Measurements from ENCODE around the gene LGSN. TPM values are rescaled to one million over a fixed set of nuclear protein-coding genes. Genes with fewer than 3 reads are reported as not detected.

LGSN gene
- total and polyA plus RNA-seq, 8 donors: 0.04 to 0.52 (median 0.19) TPM; not detected in 3

- Histone ChIP-seq H3K36me3 (no peaks in the 10 kb centered on the region), H3K4me3 (no peak overlapping the region), H3K9me3 (no peaks in the 10 kb centered on the region), H3K27ac (no peak overlapping the region), H3K27me3 (no peaks in the 10 kb centered on the region), H3K4me1 (no peaks in the 10 kb centered on the region)
- intact Hi-C loops (cut with DNase I): no loop called here
- ATAC-seq (no peak), FAIRE-seq (no peak), DNase-seq (no peak)
- 56 to 73% methylated on average over 2 of the region's 2 CpGs for WGBS, 2 donors
- TF ChIP-seq, protein P1, sequence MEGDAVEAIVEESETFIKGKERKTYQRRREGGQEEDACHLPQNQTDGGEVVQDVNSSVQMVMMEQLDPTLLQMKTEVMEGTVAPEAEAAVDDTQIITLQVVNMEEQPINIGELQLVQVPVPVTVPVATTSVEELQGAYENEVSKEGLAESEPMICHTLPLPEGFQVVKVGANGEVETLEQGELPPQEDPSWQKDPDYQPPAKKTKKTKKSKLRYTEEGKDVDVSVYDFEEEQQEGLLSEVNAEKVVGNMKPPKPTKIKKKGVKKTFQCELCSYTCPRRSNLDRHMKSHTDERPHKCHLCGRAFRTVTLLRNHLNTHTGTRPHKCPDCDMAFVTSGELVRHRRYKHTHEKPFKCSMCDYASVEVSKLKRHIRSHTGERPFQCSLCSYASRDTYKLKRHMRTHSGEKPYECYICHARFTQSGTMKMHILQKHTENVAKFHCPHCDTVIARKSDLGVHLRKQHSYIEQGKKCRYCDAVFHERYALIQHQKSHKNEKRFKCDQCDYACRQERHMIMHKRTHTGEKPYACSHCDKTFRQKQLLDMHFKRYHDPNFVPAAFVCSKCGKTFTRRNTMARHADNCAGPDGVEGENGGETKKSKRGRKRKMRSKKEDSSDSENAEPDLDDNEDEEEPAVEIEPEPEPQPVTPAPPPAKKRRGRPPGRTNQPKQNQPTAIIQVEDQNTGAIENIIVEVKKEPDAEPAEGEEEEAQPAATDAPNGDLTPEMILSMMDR (IDR thresholded peaks at IDR 0.05): no peak
These were observed 51.2 kb downstream of the LGSN start for GRCh38 chr6:63268574-63268973.

DNA sequence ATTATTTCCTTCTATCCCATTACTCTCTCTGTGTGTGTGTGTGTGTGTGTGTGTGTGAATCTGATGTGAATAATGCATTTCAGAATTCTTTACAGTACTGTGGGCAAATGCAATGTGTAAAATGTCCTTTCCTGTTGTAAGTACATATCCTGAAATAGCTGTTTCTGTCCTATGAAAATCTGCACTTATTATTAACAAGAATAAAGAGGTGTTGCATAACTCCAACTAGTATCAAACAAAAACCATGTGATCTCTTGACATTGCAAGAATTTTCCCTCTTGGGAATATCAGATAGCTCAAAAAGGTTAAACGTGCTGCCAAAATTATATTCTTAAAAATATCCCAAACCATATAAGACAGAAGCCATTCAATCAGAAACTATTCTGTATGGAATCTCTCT lies 52.0 kb downstream of the LGSN start:
- no peaks in the 10 kb centered on the region for H3K9me3 ChIP-seq
- H3K27ac ChIP-seq: no peak overlapping the region
- intact Hi-C loops (cut with DNase I): no loop called here
- TF ChIP-seq, protein P1 (IDR thresholded peaks at IDR 0.05): no peak
- no peaks in the 10 kb centered on the region for H3K4me1 ChIP-seq
- no peaks in the 10 kb centered on the region for H3K36me3 ChIP-seq
- whole genome bisulfite sequencing, 2 donors: 10 to 13% methylated on average over 1 of the region's 1 CpG
- no peaks in the 10 kb centered on the region for H3K27me3 ChIP-seq
- H3K4me3 ChIP-seq: no peak overlapping the region
- no peak for FAIRE-seq
- DNase-seq: no peak
- ATAC-seq: no peak

GRCh38 chr6:63267046-63267445 lies 52.7 kb downstream of the LGSN start:
- 75 to 82% methylated on average over 4 of the region's 4 CpGs for WGBS, 2 donors
- intact Hi-C loops (cut with DNase I): no loop called here
- Histone ChIP-seq H3K4me1 (no peaks in the 10 kb centered on the region), H3K36me3 (no peaks in the 10 kb centered on the region), H3K27me3 (no peaks in the 10 kb centered on the region), H3K4me3 (no peak overlapping the region), H3K9me3 (no peaks in the 10 kb centered on the region), H3K27ac (no peak overlapping the region)
- TF ChIP-seq, protein P1 (IDR thresholded peaks at IDR 0.05): no peak
- FAIRE-seq (no peak), DNase-seq (no peak), ATAC-seq (no peak)

GRCh38 chr6:63263444-63263843 lies 56.3 kb downstream of the LGSN start:
- WGBS, 2 donors: 24 to 26% methylated on average over 3 of the region's 3 CpGs
- no peaks in the 10 kb centered on the region for H3K27me3 ChIP-seq
- H3K27ac ChIP-seq: no peak overlapping the region
- no peak overlapping the region for H3K4me3 ChIP-seq
- no peak for FAIRE-seq
- H3K36me3 ChIP-seq: no peaks in the 10 kb centered on the region
- ATAC-seq: no peak
- DNase-seq: no peak
- H3K9me3 ChIP-seq: no peaks in the 10 kb centered on the region
- TF ChIP-seq, protein P1 (IDR thresholded peaks at IDR 0.05): no peak
- no peaks in the 10 kb centered on the region for H3K4me1 ChIP-seq
- intact Hi-C loops (cut with DNase I): no loop called here

DNA sequence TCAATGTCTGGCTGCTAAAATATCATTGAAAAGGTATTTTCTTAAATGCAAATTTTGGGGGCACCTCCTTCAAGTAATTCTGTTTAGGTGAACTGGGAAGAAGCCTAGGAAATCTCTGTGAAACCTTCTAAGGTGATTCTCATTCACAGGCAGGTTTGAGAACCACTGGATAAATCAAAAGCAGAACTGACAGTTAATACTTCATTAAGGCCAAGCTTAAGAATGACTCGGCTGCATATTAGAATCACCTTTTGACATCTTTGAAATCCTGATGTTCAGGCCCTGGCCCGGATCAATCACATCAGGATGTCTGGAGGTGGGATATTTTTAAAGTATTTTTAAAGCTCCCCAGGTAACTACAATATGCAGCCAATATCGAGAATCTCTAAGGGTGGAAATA lies 58.0 kb downstream of the LGSN start:
- TF ChIP-seq, protein P1 (IDR thresholded peaks at IDR 0.05): no peak
- H3K36me3 ChIP-seq: no peaks in the 10 kb centered on the region
- DNase-seq: no peak
- H3K4me1 ChIP-seq: no peaks in the 10 kb centered on the region
- H3K27ac ChIP-seq: no peak overlapping the region
- no peak for ATAC-seq
- WGBS, 2 donors: 52 to 76% methylated on average over 3 of the region's 3 CpGs
- H3K27me3 ChIP-seq: no peaks in the 10 kb centered on the region
- no peak overlapping the region for H3K4me3 ChIP-seq
- no peak for FAIRE-seq
- intact Hi-C loops (cut with DNase I): no loop called here
- no peaks in the 10 kb centered on the region for H3K9me3 ChIP-seq

Data from pancreas (tissue), 10 donors.